Smooth muscle cell (in vitro differentiated cells): Measurements from ENCODE around the gene UNC5B. TPM values are rescaled to one million over a fixed set of nuclear protein-coding genes. Genes with fewer than 3 reads are reported as not detected.

ENCODE experiments used
- DNase-seq: peaks from one replicate; lab custom pipeline; 2025; ENCODE audit not compliant: unreplicated experiment; lab: John Stamatoyannopoulos, UW
- H2AFZ ChIP-seq: fragments of 200-600 bp; sonication (generic); 2 replicates; pipeline ENCODE4 v1.6.0; 2016; ENCODE audit warnings: antibody characterized with exemption, low read depth, mild to moderate bottlenecking
- H3F3A ChIP-seq: fragments of 200-600 bp; sonication (generic); 2 replicates; pipeline ENCODE4 v1.6.0; 2017; ENCODE audit warnings: antibody characterized with exemption, low read depth
- H3K27ac ChIP-seq: fragments of 200-600 bp; sonication (generic); 2 replicates; pipeline ENCODE4 v1.5.1; 2016; ENCODE audit warnings: low read depth, mild to moderate bottlenecking
- H3K27me3 ChIP-seq: fragments of 200-600 bp; sonication (generic); 2 replicates; pipeline ENCODE4 v1.6.1; 2016; ENCODE audit warnings: low read depth, mild to moderate bottlenecking
- H3K36me3 ChIP-seq: fragments of 200-600 bp; sonication (generic); 2 replicates; pipeline ENCODE4 v1.5.1; 2016; ENCODE audit warnings: low read depth
- H3K4me1 ChIP-seq: fragments of 200-600 bp; sonication (generic); 2 replicates; pipeline ENCODE4 v1.5.1; 2016; ENCODE audit warnings: low read depth
- H3K4me2 ChIP-seq: fragments of 200-600 bp; sonication (generic); 2 replicates; pipeline ENCODE4 v1.6.0; 2016; ENCODE audit warnings: mild to moderate bottlenecking
- H3K4me3 ChIP-seq: fragments of 200-600 bp; sonication (generic); 2 replicates; pipeline ENCODE4 v1.5.1; 2016; ENCODE audit warnings: mild to moderate bottlenecking
- H3K79me2 ChIP-seq: fragments of 200-600 bp; sonication (generic); 2 replicates; pipeline ENCODE4 v1.6.0; 2016; ENCODE audit warnings: low read depth, mild to moderate bottlenecking
- H3K9ac ChIP-seq: fragments of 200-600 bp; sonication (generic); 2 replicates; pipeline ENCODE4 v1.6.0; 2016; ENCODE audit warnings: low read depth
- H3K9me3 ChIP-seq: fragments of 200-600 bp; sonication (generic); replicated peaks from 2 replicates; pipeline ENCODE4 v1.5.1; 2016; ENCODE audit warnings: low read depth
- H4K20me1 ChIP-seq: fragments of 200-600 bp; sonication (generic); 2 replicates; pipeline ENCODE4 v1.6.0; 2016; ENCODE audit warnings: low read depth
- CTCF ChIP-seq: fragments of 200-600 bp; sonication (generic); IDR thresholded peaks from 2 replicates; pipeline ENCODE4 v1.5.1; 2017; ENCODE audit warnings: borderline replicate concordance, mild to moderate bottlenecking, antibody characterized with exemption; ENCODE audit not compliant: insufficient read depth, poor library complexity, severe bottlenecking
- WGBS: methylation state at CpG from one replicate; pipeline ENCODE4 v1.1.7; 2016; ENCODE audit warnings: low lambda C conversion rate; 5-methylcytosine and 5-hydroxymethylcytosine counted together
- polyA plus RNA-seq: library from polyadenylated mRNA; unstranded; fragments of >200 nt; fragmentation: Nextera tagmentation; extraction: Ambion mirVana; gene quantifications from 2 replicates; pipeline ENCODE4 v1.2.1, GENCODE V29; 2016
- total RNA-seq: library from RNA; depleted of rRNA; stranded (reverse); fragments of >200 nt; gene quantifications from 2 replicates; pipeline ENCODE4 v1.2.3, GENCODE V29; 2014

Gene UNC5B
- total and polyA plus RNA-seq, 2 experiments from 2014 or later: 89.6 to 142 TPM

- 83% methylated on average over 10 of the region's 10 CpGs for WGBS
- H3K4me3 ChIP-seq: no peak overlapping the region
- DNase-seq: no peak
- TF ChIP-seq CTCF: no peak
- H3K79me2 ChIP-seq: no peaks in the 10 kb centered on the region
- H3K27me3 ChIP-seq: no peaks in the 10 kb centered on the region
- H3K27ac ChIP-seq: no peak overlapping the region
- H3K4me1 ChIP-seq: no peaks in the 10 kb centered on the region
- H3K9ac ChIP-seq: no peak overlapping the region
- H4K20me1 ChIP-seq: no peaks in the 10 kb centered on the region
- H2AFZ ChIP-seq: no peak overlapping the region
- no peaks in the 10 kb centered on the region for H3K9me3 ChIP-seq
- no peak overlapping the region for H3K4me2 ChIP-seq
- H3F3A ChIP-seq: no peaks in the 10 kb centered on the region
- H3K36me3 ChIP-seq: no peaks in the 10 kb centered on the region
These were observed 127.6 kb downstream of the UNC5B start for GRCh38 chr10:71339796-71340589.

GRCh38 chr10:71342573-71343391 is 130.4 kb downstream of the UNC5B start:
- H3K79me2 ChIP-seq: no peaks in the 10 kb centered on the region
- WGBS: 97% methylated on average over 8 of the region's 8 CpGs
- H3K27me3 ChIP-seq: no peaks in the 10 kb centered on the region
- H3K9ac ChIP-seq: no peak overlapping the region
- no peak overlapping the region for H3K4me2 ChIP-seq
- no peak overlapping the region for H2AFZ ChIP-seq
- H3K4me3 ChIP-seq: no peak overlapping the region
- H3K4me1 ChIP-seq: no peaks in the 10 kb centered on the region
- no peak overlapping the region for H3K27ac ChIP-seq
- no peaks in the 10 kb centered on the region for H3F3A ChIP-seq
- no peak for TF ChIP-seq CTCF
- H3K9me3 ChIP-seq: no peaks in the 10 kb centered on the region
- no peaks in the 10 kb centered on the region for H3K36me3 ChIP-seq
- no peak for DNase-seq
- no peaks in the 10 kb centered on the region for H4K20me1 ChIP-seq

GRCh38 chr10:71343392-71343773 is 131.0 kb downstream of the UNC5B start:
- Histone ChIP-seq H3K9me3 (no peaks in the 10 kb centered on the region), H4K20me1 (no peaks in the 10 kb centered on the region), H3K4me3 (no peak overlapping the region), H3K4me1 (no peaks in the 10 kb centered on the region), H2AFZ (no peak overlapping the region), H3K27me3 (no peaks in the 10 kb centered on the region), H3K4me2 (no peak overlapping the region), H3K79me2 (no peaks in the 10 kb centered on the region), H3K9ac (no peak overlapping the region), H3K36me3 (no peaks in the 10 kb centered on the region), H3F3A (no peaks in the 10 kb centered on the region), H3K27ac (no peak overlapping the region)
- WGBS: 44% methylated on average over 5 of the region's 5 CpGs
- no peak for TF ChIP-seq CTCF
- no peak for DNase-seq
